Measurements from ENCODE around the gene PKN1. TPM values are rescaled to one million over a fixed set of nuclear protein-coding genes. Genes with fewer than 3 reads are reported as not detected.
A peak's percentile ranks its signal among the peaks of the same experiment; 100 is the strongest.

PKN1 gene
- total and polyA plus RNA-seq, 2 of the 13 experiments (the other 11 are each of a cell fraction or from before 2014, with no cell fraction given) = 45.7 to 54.5 TPM

DNA sequence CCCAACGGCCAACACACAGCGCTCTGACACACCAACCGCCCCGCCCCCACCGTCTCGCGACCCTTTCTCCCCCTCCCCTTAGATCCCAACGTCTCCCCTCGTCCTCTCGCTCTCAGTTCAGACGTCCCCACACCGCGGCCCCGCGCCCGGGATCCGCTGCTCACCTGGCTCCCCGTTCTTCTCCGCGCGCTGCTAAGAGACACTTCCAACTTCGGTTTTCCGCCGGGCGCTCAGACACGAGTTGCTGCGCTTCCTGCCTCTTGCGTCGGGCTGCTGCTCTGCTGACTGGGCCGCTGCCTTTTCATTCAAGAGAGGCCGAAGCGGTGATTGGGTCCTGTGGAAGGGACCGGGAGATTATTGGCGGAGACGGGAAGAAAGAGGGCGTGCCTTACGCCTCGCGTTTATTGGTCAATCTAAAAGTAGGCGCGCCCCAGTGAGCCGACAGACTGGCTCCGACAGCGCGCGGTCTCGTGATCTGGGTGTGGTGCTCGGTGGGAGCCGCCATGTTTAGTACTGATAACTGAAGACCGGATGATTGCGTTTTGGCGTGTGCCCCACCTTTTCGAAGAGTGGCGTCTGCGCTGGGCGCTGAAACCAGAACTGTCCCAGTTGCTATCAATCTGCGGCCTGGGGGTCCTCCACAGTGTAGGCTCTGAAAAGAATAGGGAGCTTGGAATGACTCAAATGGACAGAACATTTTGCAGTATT, 13.8 kb upstream of the PKN1 start, which contains the start of gene DDX39A (continued):
- TF ChIP-seq ZNF282 (IDR thresholded peaks at IDR 0.05; ENCODE audit: partially characterized antibody) = no peak
- TF ChIP-seq FOXP1 (IDR thresholded peaks at IDR 0.05) = no peak
- no peak for TF ChIP-seq FOXP1 (CRISPR knock-in tag; IDR thresholded peaks at IDR 0.05)
- TF ChIP-seq ZNF207 (IDR thresholded peaks at IDR 0.05; ENCODE audit: borderline replicate concordance) = no peak
- TF ChIP-seq NFE2L1 (CRISPR knock-in tag; IDR thresholded peaks at IDR 0.05; ENCODE audit: borderline replicate concordance) = no peak
- TF ChIP-seq ATRX (CRISPR knock-in tag; IDR thresholded peaks at IDR 0.05; ENCODE audit: borderline replicate concordance) = no peak
- no peak for TF ChIP-seq ZEB1 (IDR thresholded peaks at IDR 0.05; ENCODE audit: insufficient replicate concordance, low read depth)
- peak; percentile 56; the same call in 1 of the 2 replicates for TF ChIP-seq ZNF556 (CRISPR knock-in tag; IDR thresholded peaks at IDR 0.05; ENCODE audit: borderline replicate concordance)
- peak; percentile 84; the same call in 1 of the 2 replicates for TF ChIP-seq ZNF225 (CRISPR knock-in tag; IDR thresholded peaks at IDR 0.05)
- no peak for TF ChIP-seq RFX3 (CRISPR knock-in tag; IDR thresholded peaks at IDR 0.05)
- peak; percentile 98 for TF ChIP-seq SP2 (CRISPR knock-in tag; IDR thresholded peaks at IDR 0.05)
- TF ChIP-seq CHCHD3 (CRISPR knock-in tag; IDR thresholded peaks at IDR 0.05) = no peak
- TF ChIP-seq EP300 (IDR thresholded peaks at IDR 0.05; ENCODE audit: low read depth in 2 of 2, low read length in 2 of 2) = peak in 1 of 2 experiments; percentile 12; a peak in 1 of 4 replicates
- TF ChIP-seq EP300 (CRISPR knock-in tag; IDR thresholded peaks at IDR 0.05; ENCODE audit: borderline replicate concordance) = no peak
- peak; percentile 81; the same call in 1 of the 2 replicates for TF ChIP-seq ZNF839 (CRISPR knock-in tag; IDR thresholded peaks at IDR 0.05; ENCODE audit: borderline replicate concordance)
- TF ChIP-seq TAF1 (CRISPR knock-in tag; IDR thresholded peaks at IDR 0.05) = peak; percentile 63; the same call in 1 of the 2 replicates
- no peak for TF ChIP-seq BCL6 (CRISPR knock-in tag; IDR thresholded peaks at IDR 0.05)
- TF ChIP-seq ZNF350 (CRISPR knock-in tag; IDR thresholded peaks at IDR 0.05; ENCODE audit: borderline replicate concordance, low read depth) = peak; percentile 67; the same call in 1 of the 2 replicates
- TF ChIP-seq, protein P1, sequence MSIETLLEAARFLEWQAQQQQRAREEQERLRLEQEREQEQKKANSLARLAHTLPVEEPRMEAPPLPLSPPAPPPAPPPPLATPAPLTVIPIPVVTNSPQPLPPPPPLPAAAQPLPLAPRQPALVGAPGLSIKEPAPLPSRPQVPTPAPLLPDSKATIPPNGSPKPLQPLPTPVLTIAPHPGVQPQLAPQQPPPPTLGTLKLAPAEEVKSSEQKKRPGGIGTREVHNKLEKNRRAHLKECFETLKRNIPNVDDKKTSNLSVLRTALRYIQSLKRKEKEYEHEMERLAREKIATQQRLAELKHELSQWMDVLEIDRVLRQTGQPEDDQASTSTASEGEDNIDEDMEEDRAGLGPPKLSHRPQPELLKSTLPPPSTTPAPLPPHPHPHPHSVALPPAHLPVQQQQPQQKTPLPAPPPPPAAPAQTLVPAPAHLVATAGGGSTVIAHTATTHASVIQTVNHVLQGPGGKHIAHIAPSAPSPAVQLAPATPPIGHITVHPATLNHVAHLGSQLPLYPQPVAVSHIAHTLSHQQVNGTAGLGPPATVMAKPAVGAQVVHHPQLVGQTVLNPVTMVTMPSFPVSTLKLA (IDR thresholded peaks at IDR 0.05) = peak; percentile 65
- peak; percentile 82 for TF ChIP-seq CREB1 (IDR thresholded peaks at IDR 0.05)
- peak; percentile 87 for TF ChIP-seq CREB1 (CRISPR knock-in tag; IDR thresholded peaks at IDR 0.05)
- TF ChIP-seq ZNF558 (CRISPR knock-in tag; IDR thresholded peaks at IDR 0.05; ENCODE audit: borderline replicate concordance) = 0 out of 2 replicates have a peak, but pooled peaks have one; percentile 49
- peak; percentile 87 for TF ChIP-seq RBM39 (IDR thresholded peaks at IDR 0.05; ENCODE audit: low read depth, low read length, poor library complexity, severe bottlenecking)
- peak; percentile 94 for TF ChIP-seq NFYC (CRISPR knock-in tag; IDR thresholded peaks at IDR 0.05)
- 0 out of 2 replicates have a peak, but pooled peaks have one; percentile 31 for TF ChIP-seq ZNF678 (CRISPR knock-in tag; IDR thresholded peaks at IDR 0.05)
- TF ChIP-seq, protein P2, sequence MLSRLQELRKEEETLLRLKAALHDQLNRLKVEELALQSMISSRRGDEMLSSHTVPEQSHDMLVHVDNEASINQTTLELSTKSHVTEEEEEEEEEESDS (CRISPR knock-in tag; IDR thresholded peaks at IDR 0.05; ENCODE audit: borderline replicate concordance) = no peak
- TF ChIP-seq, protein P3, sequence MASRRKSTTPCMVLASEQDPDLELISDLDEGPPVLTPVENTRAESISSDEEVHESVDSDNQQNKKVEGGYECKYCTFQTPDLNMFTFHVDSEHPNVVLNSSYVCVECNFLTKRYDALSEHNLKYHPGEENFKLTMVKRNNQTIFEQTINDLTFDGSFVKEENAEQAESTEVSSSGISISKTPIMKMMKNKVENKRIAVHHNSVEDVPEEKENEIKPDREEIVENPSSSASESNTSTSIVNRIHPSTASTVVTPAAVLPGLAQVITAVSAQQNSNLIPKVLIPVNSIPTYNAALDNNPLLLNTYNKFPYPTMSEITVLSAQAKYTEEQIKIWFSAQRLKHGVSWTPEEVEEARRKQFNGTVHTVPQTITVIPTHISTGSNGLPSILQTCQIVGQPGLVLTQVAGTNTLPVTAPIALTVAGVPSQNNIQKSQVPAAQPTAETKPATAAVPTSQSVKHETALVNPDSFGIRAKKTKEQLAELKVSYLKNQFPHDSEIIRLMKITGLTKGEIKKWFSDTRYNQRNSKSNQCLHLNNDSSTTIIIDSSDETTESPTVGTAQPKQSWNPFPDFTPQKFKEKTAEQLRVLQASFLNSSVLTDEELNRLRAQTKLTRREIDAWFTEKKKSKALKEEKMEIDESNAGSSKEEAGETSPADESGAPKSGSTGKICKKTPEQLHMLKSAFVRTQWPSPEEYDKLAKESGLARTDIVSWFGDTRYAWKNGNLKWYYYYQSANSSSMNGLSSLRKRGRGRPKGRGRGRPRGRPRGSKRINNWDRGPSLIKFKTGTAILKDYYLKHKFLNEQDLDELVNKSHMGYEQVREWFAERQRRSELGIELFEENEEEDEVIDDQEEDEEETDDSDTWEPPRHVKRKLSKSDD (CRISPR knock-in tag; IDR thresholded peaks at IDR 0.05; ENCODE audit: low read depth) = peak; percentile 94
- peak; percentile 11 for TF ChIP-seq SP5 (CRISPR knock-in tag; IDR thresholded peaks at IDR 0.05; ENCODE audit: borderline replicate concordance, low read depth)

Data from HepG2 (cell line).